NK-92 (cell line): ENCODE results near the gene P2RY2.

Experiments
- DNase-seq: peaks from one replicate; lab custom pipeline; 2025; ENCODE audit not compliant: unreplicated experiment; lab: John Stamatoyannopoulos, UW

P2RY2 gene

GRCh38 chr11:73281201-73281741, 63.2 kb downstream of the P2RY2 start:
- DNase-seq, result no peak

GRCh38 chr11:73281796-73282660, 63.9 kb downstream of the P2RY2 start:
- no peak for DNase-seq

- DNase-seq, result no peak
These were observed 65.4 kb downstream of the P2RY2 start for GRCh38 chr11:73283276-73284000.

GRCh38 chr11:73284106-73284505, 66.0 kb downstream of the P2RY2 start:
- no peak for DNase-seq

GRCh38 chr11:73285721-73286120, 67.6 kb downstream of the P2RY2 start:
- no peak for DNase-seq
